Peyer's patch (tissue), 4 donors: Measurements from ENCODE around the gene CTLA4.

Source experiments
- CTCF ChIP-seq, 6 experiments: fragments of 450-650 bp in 4 of 6; fragments of 200-600 bp in 2 of 6; sonication (generic) in 1 of 6; IDR thresholded peaks; one replicate each; pipeline ENCODE4 v1.5.1; 2017 to 2019; ENCODE audit warnings: antibody characterized with exemption in 6 of 6, mild to moderate bottlenecking in 3 of 6, moderate library complexity in 1 of 6
- POLR2A ChIP-seq, 2 donors: fragments of 450-650 bp; IDR thresholded peaks; one replicate each; pipeline ENCODE4 v1.5.1; 2017; ENCODE audit warnings: antibody characterized with exemption in 2 of 2, mild to moderate bottlenecking in 2 of 2, moderate library complexity in 2 of 2

- TF ChIP-seq CTCF (IDR thresholded peaks at IDR 0.05) (no peak), POLR2A (IDR thresholded peaks at IDR 0.05) (no peak)
Measured at GRCh38 chr2:203823173-203823572, 44.4 kb upstream of the CTLA4 start.
